ENCODE results near the gene C10orf88. TPM values are rescaled to one million over a fixed set of nuclear protein-coding genes. Genes with fewer than 3 reads are reported as not detected.

The C10orf88 gene
- total RNA-seq, 1 donor from 2014 or later = 12.5 TPM

DNA sequence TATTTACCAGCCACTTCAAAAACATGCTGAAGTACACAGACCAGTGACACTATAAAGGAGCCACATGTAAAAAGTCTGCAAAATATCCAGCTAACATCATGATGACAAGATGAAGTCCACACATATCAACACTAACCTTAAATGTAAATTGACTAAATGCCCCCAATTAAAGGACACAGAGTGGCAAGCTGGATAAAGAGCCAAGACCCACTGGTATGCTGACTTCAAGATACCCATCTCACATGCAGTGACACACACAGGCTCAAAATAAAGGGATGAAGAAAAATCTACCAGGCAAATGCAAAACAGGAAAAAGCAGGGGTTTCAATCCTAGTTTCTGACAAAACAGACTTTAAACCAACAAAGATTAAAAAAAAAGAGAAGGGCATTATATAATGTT lies 12.9 kb upstream of the C10orf88 start:
- peaks cover 31% of the 10 kb centered on the region for H3K9me3 Mint-ChIP-seq
- H3K4me3 Mint-ChIP-seq = no peak overlapping the region
- intact Hi-C loops (cut with micrococcal nuclease) = no loop called here
- CTCF ChIA-PET = no interaction called here
- DNase-seq (no peak), ATAC-seq (ENCODE audit: low read depth) (no peak)
- peaks cover 2% of the 10 kb centered on the region for H3K36me3 Mint-ChIP-seq (ENCODE audit: low read depth)
- POLR2A ChIA-PET = no interaction called here
- H3K27ac Mint-ChIP-seq = no peak overlapping the region
- no peaks in the 10 kb centered on the region for H3K4me1 Mint-ChIP-seq
- TF ChIP-seq, protein P1, sequence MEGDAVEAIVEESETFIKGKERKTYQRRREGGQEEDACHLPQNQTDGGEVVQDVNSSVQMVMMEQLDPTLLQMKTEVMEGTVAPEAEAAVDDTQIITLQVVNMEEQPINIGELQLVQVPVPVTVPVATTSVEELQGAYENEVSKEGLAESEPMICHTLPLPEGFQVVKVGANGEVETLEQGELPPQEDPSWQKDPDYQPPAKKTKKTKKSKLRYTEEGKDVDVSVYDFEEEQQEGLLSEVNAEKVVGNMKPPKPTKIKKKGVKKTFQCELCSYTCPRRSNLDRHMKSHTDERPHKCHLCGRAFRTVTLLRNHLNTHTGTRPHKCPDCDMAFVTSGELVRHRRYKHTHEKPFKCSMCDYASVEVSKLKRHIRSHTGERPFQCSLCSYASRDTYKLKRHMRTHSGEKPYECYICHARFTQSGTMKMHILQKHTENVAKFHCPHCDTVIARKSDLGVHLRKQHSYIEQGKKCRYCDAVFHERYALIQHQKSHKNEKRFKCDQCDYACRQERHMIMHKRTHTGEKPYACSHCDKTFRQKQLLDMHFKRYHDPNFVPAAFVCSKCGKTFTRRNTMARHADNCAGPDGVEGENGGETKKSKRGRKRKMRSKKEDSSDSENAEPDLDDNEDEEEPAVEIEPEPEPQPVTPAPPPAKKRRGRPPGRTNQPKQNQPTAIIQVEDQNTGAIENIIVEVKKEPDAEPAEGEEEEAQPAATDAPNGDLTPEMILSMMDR (IDR thresholded peaks at IDR 0.05) = no peak
- H3K27me3 Mint-ChIP-seq = peaks cover 13% of the 10 kb centered on the region

DNA sequence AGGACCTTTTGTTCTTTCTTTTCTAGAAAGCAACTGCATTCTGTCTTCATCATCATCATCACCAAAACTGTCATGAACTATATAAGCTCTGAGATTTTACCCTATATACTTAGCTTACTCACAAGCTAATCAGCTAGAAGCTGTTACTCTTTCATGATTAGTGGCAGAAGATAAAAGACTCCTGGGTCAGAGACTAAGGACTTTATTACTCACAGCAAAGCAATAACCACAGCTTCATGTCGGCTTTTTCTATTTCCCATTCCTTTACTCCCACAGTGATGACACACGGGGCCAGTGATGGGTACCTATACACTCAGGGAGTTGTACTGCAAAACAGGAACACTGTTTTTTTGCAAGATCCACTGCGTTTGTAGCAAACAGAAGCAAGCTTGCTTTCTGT lies 8.4 kb upstream of the C10orf88 start:
- TF ChIP-seq, protein P1 (IDR thresholded peaks at IDR 0.05) = no peak
- CTCF ChIA-PET = no interaction called here
- H3K4me1 Mint-ChIP-seq = no peaks in the 10 kb centered on the region

DNA sequence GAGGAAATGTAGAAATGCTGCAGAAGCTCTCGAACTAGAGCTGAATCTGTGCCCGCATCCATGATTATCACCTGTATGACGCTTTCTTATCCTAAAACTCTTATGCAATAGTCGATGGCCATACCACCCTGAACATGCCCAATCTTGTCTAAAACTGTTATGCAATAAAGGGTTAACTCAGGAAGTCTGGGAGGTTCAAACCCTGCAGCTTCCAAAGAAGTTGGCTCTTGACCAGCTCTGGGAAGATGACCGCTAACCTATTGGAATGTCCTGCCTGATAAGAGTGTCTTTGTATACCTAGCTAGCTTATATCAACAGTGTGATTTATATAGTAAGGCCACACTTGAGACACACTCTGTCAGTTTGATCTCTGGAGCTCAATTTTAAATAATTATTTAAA lies 3.4 kb upstream of the C10orf88 start:
- no peak overlapping the region for H3K27ac Mint-ChIP-seq
- DNase-seq = no peak
- TF ChIP-seq, protein P1 (IDR thresholded peaks at IDR 0.05) = no peak
- peaks cover 19% of the 10 kb centered on the region for H3K4me1 Mint-ChIP-seq
- ChIA-PET CTCF (no interaction called here), POLR2A (no interaction called here)
- no peak overlapping the region for H3K4me3 Mint-ChIP-seq
- peaks cover 7% of the 10 kb centered on the region for H3K36me3 Mint-ChIP-seq (ENCODE audit: low read depth)
- peaks cover 2% of the 10 kb centered on the region for H3K27me3 Mint-ChIP-seq
- intact Hi-C loops (cut with micrococcal nuclease) = no loop called here
- no peak for ATAC-seq (ENCODE audit: low read depth)
- H3K9me3 Mint-ChIP-seq = no peaks in the 10 kb centered on the region

More for the DNA sequence above, 8.4 kb upstream of the C10orf88 start:
- POLR2A ChIA-PET = no interaction called here
- ATAC-seq (ENCODE audit: low read depth) (no peak), DNase-seq (no peak)
- no peak overlapping the region for H3K27ac Mint-ChIP-seq
- H3K9me3 Mint-ChIP-seq = peaks cover 16% of the 10 kb centered on the region
- peaks cover 2% of the 10 kb centered on the region for H3K36me3 Mint-ChIP-seq (ENCODE audit: low read depth)
- intact Hi-C loops (cut with micrococcal nuclease) = no loop called here
- peaks cover 7% of the 10 kb centered on the region for H3K27me3 Mint-ChIP-seq
- no peak overlapping the region for H3K4me3 Mint-ChIP-seq

DNA sequence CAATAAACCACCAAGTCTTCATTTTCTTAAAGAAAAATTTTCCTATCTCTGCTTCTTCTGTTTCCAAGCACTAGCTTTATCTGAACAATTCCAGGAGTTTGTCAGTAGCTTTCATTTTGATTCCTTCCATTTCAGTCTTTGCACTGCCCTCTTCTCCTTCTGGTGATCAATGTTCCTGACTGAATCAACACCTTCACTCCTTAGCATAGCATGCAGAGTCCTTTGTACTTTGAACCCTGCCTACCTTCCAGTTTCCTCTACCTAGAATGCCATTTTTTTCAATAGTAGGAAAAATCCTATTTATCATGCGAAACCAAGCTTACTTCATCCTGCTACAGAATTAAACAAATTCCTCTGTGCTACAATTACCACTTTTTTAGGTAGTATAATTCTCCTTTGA lies 1.9 kb upstream of the C10orf88 start:
- H3K4me3 Mint-ChIP-seq = no peak overlapping the region
- H3K36me3 Mint-ChIP-seq (ENCODE audit: low read depth) = peaks cover 13% of the 10 kb centered on the region
- no peak for ATAC-seq (ENCODE audit: low read depth)
- H3K27ac Mint-ChIP-seq = no peak overlapping the region
- H3K27me3 Mint-ChIP-seq = peaks cover 2% of the 10 kb centered on the region
- intact Hi-C loops (cut with micrococcal nuclease) = no loop called here
- peaks cover 25% of the 10 kb centered on the region for H3K4me1 Mint-ChIP-seq
- TF ChIP-seq, protein P1 (IDR thresholded peaks at IDR 0.05) = no peak
- ChIA-PET POLR2A (interaction anchor here (1.7 to 3.2 kb wide), 2 partner anchors 24 to 52 kb away, joined by 5 to 16 read pairs; partner anchors contain the start of genes IKZF5 and PSTK), CTCF (no interaction called here)
- H3K9me3 Mint-ChIP-seq = no peaks in the 10 kb centered on the region
- no peak for DNase-seq

DNA sequence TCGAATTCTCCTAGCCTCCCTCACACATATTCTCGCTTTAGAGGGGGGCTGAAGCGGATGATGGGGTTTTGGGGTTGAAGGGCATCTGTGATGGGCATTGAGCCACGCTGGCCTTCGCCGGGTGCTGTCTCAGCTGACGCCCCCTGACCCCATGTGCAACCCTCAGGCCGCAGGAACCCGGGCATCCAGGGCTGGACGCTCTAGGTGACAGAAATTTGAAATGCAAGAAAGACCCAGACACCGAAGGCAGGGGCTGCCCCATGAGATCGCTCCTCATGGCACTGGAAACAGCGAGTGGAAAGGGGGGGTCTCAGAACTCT lies 664 bp upstream of the C10orf88 start:
- no peak for DNase-seq
- ChIA-PET POLR2A (interaction anchor here (0.5 to 3.2 kb wide), 10 partner anchors 10 to 670 kb away, joined by 3 to 16 read pairs (median 4); partner anchors contain the start of genes ACADSB, BUB3, FAM24B and IKZF5), CTCF (interaction anchor here (0.9 kb wide), 1 partner anchor 26 kb away, joined by 3 read pairs; the partner anchor contains the start of gene PSTK)
- intact Hi-C loops (cut with micrococcal nuclease) = loop anchor here (1.0 to 5.0 kb wide), 5 partner anchors 26 to 200 kb away; partner anchors contain the start of genes BUB3, FAM24B, IKZF5 and PSTK
- no peak for ATAC-seq (ENCODE audit: low read depth)
- Mint-ChIP-seq H3K9me3 (no peaks in the 10 kb centered on the region), H3K27me3 (peaks cover 2% of the 10 kb centered on the region), H3K4me3 (peak overlapping the region; percentile 89), H3K36me3 (ENCODE audit: low read depth) (peaks cover 20% of the 10 kb centered on the region), H3K27ac (peak overlapping the region; percentile 84), H3K4me1 (peaks cover 28% of the 10 kb centered on the region)
- TF ChIP-seq, protein P1 (IDR thresholded peaks at IDR 0.05) = no peak
